Kidney (tissue), 14 donors: ENCODE data around the gene CFAP69. TPM values are rescaled to one million over a fixed set of nuclear protein-coding genes. Genes with fewer than 3 reads are reported as not detected.

Experiments used
- DNase-seq, 5 donors: peaks; one replicate each; pipeline ENCODE4 v3.0.0-alpha.2; 2013 to 2020
- FAIRE-seq: peaks from 2 replicates; lab custom pipeline; 2012; peaks lifted over from hg19 to GRCh38; lab: Jason Lieb, UNC
- H3K27ac ChIP-seq, 2 donors: one replicate each; pipeline ENCODE4 v1.7.0; 2013; ENCODE audit warnings: low read depth in 2 of 2, low read length in 2 of 2, inconsistent platforms in 1 of 2
- H3K27me3 ChIP-seq: one replicate; pipeline ENCODE4 v1.7.1; 2013; ENCODE audit warnings: low read length, inconsistent platforms; ENCODE audit not compliant: control insufficient read depth, insufficient read depth
- H3K36me3 ChIP-seq, 3 donors: one replicate each; pipeline versions ENCODE4 v1.7.0 to v1.7.1; 2013; ENCODE audit warnings: low read length in 3 of 3, control low read depth in 1 of 3, inconsistent platforms in 1 of 3; ENCODE audit not compliant: insufficient read depth in 3 of 3, control insufficient read depth in 2 of 3
- H3K4me1 ChIP-seq, 3 donors: one replicate each; pipeline versions ENCODE4 v1.7.0 to v1.7.1; 2013; ENCODE audit warnings: low read length in 3 of 3, inconsistent platforms in 1 of 3, low read depth in 1 of 3; ENCODE audit not compliant: control insufficient read depth in 2 of 3, insufficient read depth in 2 of 3
- H3K4me3 ChIP-seq, 3 donors: one replicate each; pipeline versions ENCODE4 v1.7.0 to v1.8.1; 2013; ENCODE audit warnings: low read length in 3 of 3, control low read depth in 1 of 3, inconsistent platforms in 1 of 3
- H3K9ac ChIP-seq, 3 donors: one replicate each; pipeline versions ENCODE4 v1.7.0 to v1.7.1; 2013; ENCODE audit warnings: low read length in 3 of 3, control low read depth in 1 of 3, inconsistent platforms in 1 of 3
- H3K9me3 ChIP-seq, 3 donors: one replicate each; pipeline versions ENCODE4 v1.7.0 to v1.7.1; 2013; ENCODE audit warnings: low read length in 3 of 3, control low read depth in 1 of 3, inconsistent platforms in 1 of 3; ENCODE audit not compliant: control insufficient read depth in 2 of 3, insufficient read depth in 1 of 3
- intact Hi-C: fragments of 100-400 bp; cut with DNase I; formaldehyde crosslinking; loops from one replicate; pipeline ENCODE4 v1.11.1; 2022
- polyA plus RNA-seq: library from polyadenylated mRNA; stranded (reverse); fragments of 350-450 nt; fragmentation: Illumina TruSeq; extraction: RNeasy Lipid Tissue Mini Kit (QIAGEN cat#74804); gene quantifications from one replicate; pipeline ENCODE4 v1.2.3, GENCODE V29; 2014; ENCODE audit warnings: low read depth, low replicate concordance; ENCODE audit not compliant: insufficient read depth
- total RNA-seq: library from RNA; stranded (reverse); fragmentation: NEBNext Ultra II Directional; extraction: Animal tissue kit (Norgen Biotek cat#: 25700); gene quantifications from one replicate; pipeline ENCODE4 v1.2.1, GENCODE V29; 2021
- TF ChIP-seq, protein P1 (sequence below): IDR thresholded peaks from 3 replicates; pipeline ENCODE4 v1.5.1; 2012; ENCODE audit warnings: mild to moderate bottlenecking, moderate library complexity, borderline replicate concordance; ENCODE audit not compliant: insufficient read depth; ENCODE audit errors: extremely low read depth
- donor health status: control.
- donor health status: control.
- donor health status: control.
- donor health status: control.
- donor health status: control.
- donor health status: DM: yes; HTN: yes; CAD: no.
- donor health status: Normal renal cell carcinoma (clear cell type).

Gene CFAP69
- total and polyA plus RNA-seq, 2 donors from 2014 or later, result 9.2 to 13.2 TPM

- TF ChIP-seq, protein P1, sequence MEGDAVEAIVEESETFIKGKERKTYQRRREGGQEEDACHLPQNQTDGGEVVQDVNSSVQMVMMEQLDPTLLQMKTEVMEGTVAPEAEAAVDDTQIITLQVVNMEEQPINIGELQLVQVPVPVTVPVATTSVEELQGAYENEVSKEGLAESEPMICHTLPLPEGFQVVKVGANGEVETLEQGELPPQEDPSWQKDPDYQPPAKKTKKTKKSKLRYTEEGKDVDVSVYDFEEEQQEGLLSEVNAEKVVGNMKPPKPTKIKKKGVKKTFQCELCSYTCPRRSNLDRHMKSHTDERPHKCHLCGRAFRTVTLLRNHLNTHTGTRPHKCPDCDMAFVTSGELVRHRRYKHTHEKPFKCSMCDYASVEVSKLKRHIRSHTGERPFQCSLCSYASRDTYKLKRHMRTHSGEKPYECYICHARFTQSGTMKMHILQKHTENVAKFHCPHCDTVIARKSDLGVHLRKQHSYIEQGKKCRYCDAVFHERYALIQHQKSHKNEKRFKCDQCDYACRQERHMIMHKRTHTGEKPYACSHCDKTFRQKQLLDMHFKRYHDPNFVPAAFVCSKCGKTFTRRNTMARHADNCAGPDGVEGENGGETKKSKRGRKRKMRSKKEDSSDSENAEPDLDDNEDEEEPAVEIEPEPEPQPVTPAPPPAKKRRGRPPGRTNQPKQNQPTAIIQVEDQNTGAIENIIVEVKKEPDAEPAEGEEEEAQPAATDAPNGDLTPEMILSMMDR, result no peak
- DNase-seq (no peak), FAIRE-seq (no peak)
- Histone ChIP-seq H3K27ac (no peak overlapping the region), H3K4me3 (no peak overlapping the region), H3K36me3 (no peaks in the 10 kb centered on the region), H3K9ac (no peak overlapping the region), H3K27me3 (no peaks in the 10 kb centered on the region), H3K9me3 (no peaks in the 10 kb centered on the region), H3K4me1 (peaks cover 0 to 7% (median 0%) of the 10 kb centered on the region in 3 donors)
- intact Hi-C loops, result no loop called here
These were observed 2.4 kb upstream of the CFAP69 start for GRCh38 chr7:90242369-90243168.

GRCh38 chr7:90243556-90243955, 1.4 kb upstream of the CFAP69 start:
- Histone ChIP-seq H3K27me3 (no peaks in the 10 kb centered on the region), H3K36me3 (no peaks in the 10 kb centered on the region), H3K27ac (no peak overlapping the region), H3K9me3 (no peaks in the 10 kb centered on the region), H3K4me1 (peaks cover 0 to 7% (median 0%) of the 10 kb centered on the region in 3 donors), H3K4me3 (no peak overlapping the region), H3K9ac (no peak overlapping the region)
- FAIRE-seq (no peak), DNase-seq (no peak)
- TF ChIP-seq, protein P1, result no peak
- intact Hi-C loops, result no loop called here

- Histone ChIP-seq H3K27ac (no peak overlapping the region), H3K4me1 (peaks cover 0 to 7% (median 0%) of the 10 kb centered on the region in 3 donors), H3K4me3 (peak overlapping the region; percentile 91 to 98 (median 93)), H3K36me3 (no peaks in the 10 kb centered on the region), H3K9ac (peak overlapping the region; percentile 38 to 95 (median 75)), H3K9me3 (no peaks in the 10 kb centered on the region), H3K27me3 (no peaks in the 10 kb centered on the region)
- TF ChIP-seq, protein P1, result no peak
- intact Hi-C loops, result no loop called here
- no peak for DNase-seq
- no peak for FAIRE-seq
These were observed 437 bp upstream of the CFAP69 start for GRCh38 chr7:90244565-90244908.
